GM21825 (cell line): Measurements from ENCODE around the gene PINLYP.
"Not testable (repeated sequence)": the region's sequence is repeated elsewhere in the genome, so short reads cannot be mapped to it uniquely, and the experiment has no call there.

ENCODE experiments used
- ATAC-seq: cut with Tn5 transposase; IDR thresholded peaks from one replicate; pipeline ENCODE4 v1.9.1; 2021; ENCODE audit warnings: mild to moderate bottlenecking, moderate library complexity; ENCODE audit not compliant: unreplicated experiment

PINLYP gene

DNA sequence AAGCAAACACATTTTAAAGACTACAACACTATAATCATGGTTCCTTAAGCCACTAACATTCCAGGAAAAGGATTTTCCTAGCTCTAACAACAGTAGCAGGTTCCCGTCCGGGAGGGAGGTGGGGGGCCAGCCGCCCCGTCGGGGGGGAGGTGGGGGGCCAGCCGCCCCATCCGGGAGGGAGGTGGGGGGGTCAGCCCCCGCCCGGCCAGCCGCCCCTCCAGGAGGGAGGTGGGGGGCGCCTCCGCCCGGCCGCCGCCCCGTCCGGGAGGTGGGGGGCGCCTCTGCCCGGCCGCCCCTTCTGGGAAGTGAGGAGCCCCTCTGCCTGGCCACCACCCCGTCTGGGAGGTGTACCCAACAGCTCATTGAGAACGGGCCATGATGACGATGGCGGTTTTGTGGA, 27.7 kb upstream of the PINLYP start:
- not testable (repeated sequence) for ATAC-seq

DNA sequence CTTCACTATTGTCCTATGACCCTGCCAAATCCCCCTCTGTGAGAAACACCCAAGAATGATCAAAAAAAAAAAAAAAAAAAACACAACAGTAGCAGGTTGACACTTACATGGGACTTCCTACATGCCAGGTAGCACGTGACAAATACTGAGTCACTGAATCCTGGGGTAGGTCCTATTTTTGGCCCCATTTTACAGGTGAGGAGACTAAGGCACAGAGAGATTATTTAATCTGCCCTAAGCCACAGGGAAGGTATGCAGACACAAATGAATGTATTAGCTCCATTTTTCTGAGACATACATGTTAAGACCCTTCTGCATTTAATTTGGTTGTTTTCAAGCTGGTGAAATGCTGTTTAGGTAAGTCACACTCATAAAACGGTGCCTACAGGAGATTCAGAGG, 26.9 kb upstream of the PINLYP start:
- ATAC-seq, result no peak

DNA sequence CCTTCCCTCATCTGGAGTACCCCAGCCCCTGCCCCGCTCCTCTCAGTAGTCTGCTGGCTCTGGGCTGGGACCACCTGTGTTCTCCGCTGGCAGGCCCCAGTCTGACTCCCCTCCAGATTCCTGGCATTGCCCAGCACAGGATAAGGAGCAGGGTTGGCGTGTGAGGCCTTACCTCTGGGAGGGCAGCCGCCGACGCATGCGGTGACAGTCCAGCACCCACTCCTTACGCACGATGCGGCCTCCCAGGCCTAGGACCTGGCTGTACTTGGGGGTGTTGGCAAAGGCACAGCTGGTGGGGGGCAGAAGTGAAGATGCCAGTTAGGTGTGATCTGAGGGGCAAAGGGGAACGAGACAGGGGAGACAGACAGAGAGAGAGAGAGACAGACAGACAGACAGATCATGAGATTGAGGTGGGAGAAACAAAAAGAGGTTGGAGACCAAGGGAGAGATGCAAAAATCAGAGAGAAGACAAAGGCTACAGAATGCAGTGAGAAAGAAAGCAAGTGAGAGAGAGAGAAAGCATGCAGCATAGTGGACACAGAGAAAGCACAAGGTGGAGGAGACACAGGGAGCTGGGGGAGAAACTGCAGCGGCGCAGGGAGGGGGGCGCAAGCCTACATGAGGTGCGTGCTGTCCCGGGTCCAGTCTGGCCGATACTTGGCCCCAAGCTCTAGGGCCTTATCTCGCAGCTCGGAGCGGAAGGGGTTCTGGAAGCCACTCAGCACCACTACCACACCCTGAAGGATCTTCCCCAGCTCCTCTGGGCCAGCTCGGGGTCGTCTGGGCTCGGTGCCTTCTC, 24.0 kb upstream of the PINLYP start:
- no peak for ATAC-seq

DNA sequence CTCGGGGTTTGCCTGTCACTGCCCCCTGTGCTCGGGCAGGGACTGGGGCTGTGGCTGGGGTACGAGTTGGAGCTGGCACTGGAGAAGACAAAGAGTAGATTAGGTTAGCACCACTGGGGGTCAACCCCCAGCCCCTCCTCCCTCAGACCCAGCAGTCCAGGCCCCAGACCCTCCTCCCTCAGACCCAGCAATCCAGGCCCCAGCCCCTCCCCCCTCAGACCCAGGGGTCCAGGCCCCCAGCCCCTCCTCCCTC, 23.5 kb upstream of the PINLYP start:
- ATAC-seq, result no peak

DNA sequence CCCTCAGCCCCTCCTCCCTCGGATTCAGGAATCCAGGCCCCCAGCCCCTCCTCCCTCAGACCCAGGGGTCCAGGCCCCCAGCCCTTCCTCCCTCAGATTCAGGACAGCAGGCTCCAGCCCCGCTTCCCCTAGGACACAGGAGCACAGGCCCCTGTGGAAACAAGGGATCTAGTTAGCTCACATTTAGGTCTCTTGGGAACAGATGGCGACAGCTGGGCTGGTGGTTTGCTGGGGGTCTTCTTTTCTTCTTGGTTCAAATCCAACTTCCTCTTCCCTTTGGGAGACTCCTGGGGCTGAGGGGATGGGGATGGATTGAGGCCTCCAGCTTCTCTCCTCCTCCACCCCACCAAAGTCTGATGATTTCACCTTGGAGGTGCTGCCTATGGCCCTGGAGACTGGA, 23.0 kb upstream of the PINLYP start:
- ATAC-seq, result no peak

DNA sequence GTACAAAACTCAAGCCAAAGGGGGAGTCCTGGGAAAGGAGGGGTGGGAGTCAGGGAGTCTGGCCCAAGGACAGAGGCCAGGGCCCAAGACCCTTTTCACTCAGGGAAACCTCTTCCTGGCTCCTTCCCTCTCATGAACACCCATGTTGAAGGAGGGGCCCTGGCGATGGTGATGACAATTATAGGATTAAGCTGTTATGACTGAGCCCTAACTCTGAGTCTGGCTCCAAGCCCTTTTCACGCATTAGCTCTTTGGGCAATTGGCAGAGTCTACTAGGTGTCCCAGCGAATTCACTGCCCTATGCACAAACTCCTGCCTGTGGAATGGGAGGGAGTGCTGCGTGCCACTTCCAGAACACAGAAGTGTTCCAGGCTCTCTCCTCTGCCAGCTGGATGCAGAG, 21.9 kb upstream of the PINLYP start:
- no peak for ATAC-seq

DNA sequence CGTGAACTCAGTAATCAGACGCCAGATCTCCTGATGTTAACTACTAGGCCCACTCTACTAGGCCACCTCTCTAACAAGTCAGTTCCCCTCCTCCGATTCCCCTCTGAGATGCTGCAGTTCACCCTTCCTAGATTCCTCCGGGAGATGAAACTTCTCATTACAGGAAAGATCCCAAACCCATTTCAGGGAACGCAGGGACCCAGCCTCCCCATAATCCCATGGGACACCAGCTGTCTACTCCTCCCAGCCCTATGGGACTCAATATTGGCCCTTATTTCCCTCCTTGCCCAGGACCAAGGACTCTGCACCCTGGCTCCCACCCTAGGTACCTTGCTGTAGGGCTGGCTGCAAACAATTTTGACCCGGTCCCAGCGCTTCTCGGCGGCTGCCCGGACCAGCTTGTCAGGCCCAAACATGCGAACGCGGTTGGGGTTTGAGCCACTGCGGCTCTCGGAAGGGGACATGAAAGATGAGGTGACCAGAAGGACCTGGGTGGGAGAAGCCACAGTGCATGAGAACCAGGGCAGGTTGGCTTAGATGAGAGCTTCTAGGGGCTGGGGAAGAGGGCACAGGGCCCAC, 21.2 kb upstream of the PINLYP start:
- no peak for ATAC-seq

DNA sequence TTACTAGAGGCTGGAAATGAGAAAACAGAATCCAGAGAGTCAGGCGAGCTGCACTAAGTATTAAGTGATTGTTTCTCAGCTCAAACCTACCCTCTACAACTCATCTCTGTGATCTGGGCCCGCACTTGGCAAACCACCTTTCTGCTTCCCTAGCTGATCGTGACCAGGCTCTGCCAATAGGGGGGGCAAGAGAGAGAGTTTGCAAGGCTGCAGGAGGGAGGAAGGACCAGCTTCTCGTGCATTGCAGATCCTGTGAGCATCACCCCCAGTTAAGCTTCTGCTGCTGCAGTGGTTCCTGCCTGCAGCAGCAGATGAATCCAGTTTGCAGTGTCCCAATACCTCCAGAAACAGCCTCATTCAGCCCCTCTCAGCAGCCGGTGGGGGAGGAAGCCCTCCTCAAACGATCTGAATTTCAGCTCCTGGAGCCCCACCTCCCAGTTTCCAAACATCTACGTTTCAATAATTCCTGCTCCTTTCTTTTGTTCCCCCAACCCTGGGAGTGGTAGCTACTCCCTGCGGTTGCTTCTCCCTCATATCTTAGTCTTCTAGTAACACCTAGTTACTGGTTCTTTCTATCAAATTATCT, 20.3 kb upstream of the PINLYP start:
- no peak for ATAC-seq

DNA sequence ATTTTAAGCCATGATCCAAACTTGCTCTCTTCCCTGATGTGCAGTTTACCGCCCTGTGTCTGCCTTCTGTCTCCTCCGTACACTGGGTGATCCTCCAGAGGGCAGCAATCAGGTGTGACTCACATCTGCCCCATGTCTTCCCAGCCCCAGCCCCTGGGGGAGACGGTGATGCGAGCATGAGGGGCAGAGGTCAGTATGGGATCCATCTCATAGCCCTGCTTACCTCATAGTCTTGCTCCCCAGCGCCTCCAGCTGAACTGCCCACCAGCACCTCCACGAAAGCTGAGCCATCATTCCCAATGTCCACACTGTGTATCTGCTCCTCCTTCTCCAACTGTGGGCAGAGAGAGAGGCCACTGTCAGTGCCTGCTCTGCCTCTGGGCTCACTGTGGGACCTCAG, 14.9 kb upstream of the PINLYP start:
- no peak for ATAC-seq

DNA sequence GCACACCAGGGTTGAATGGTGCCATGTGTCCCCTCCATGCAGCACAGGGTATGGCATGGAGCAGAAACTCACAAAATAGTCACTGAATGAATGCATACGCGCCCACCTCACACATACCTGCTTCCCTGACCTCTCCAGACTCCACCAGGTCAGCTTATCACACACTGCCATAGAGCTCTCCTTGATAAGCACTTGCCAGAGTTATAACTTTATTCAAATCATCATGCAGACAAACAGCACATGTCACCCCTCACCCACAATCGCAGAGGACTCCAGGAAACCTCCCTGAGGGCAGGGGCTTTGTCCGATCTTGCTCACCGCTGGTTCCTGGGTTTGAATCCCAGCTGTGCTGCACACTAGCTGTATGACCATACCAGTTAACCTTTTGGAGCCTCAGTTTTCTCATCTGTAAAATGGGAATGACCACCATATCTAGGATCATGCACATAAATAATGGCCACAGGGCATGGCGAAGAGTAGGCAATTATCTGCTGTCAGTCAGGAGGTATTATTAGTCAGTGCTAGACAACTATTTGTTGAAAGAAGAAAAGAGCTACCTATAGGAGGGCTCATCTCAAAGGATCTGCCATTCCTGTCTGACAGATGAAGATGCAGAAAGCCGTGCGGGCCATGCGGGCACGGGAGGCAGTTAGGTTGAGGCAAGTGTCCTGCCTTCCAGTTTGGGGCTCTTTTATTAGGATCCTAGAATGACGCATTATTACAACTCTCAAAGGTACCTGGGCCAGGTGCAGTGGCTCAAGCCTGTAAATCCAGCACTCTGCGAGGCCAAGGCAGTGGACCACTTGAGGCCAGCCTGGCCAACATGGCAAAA, 14.2 kb upstream of the PINLYP start:
- no peak for ATAC-seq

DNA sequence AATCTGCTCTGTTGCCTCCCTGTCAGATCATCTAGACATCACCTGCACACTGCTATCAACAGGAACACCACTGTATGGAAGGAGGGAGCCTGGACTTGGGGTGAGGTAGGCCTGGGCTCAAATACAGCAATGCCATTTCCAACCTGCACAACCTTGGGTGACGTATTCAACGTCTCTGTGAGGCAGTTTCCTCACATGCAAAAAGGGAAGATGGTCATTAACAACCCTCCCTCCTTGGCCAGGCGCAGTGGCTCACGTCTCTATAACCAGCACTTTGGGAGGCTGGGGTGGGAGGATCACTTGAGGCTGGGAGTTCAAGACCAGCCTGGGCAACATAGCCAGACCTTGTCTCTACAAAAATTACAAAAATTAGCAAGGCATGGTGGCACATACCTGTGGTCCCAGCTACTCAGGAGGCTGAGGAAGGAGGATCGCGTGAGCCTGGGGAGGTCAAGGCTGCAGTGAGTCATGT, 13.3 kb upstream of the PINLYP start:
- ATAC-seq, result no peak

DNA sequence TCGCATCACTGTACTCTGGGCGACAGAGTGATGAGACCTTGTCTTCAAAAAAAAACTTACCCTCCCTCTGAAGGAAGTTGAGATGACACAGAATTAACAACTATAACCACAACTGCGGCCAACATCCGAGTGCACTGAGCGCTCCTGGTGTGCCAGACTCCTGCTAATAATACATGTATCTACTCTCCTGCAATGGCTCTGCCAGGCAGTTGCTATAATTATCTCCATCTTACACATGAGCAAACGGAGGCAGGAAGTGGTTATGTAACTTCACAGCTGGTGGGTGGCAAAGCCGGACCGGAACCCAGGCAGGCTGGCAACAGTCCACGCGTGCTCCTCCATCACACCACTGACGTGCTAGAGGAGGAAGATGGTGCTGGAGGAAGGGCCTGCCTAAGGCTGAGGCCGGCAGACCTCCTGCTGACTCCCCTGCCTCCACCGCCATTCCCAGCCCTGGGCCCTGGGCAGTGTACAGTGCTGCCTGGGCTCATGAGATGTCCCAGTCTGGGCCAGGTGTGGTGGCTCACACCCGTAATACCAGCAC, 12.8 kb upstream of the PINLYP start:
- peak; percentile 62 for ATAC-seq

DNA sequence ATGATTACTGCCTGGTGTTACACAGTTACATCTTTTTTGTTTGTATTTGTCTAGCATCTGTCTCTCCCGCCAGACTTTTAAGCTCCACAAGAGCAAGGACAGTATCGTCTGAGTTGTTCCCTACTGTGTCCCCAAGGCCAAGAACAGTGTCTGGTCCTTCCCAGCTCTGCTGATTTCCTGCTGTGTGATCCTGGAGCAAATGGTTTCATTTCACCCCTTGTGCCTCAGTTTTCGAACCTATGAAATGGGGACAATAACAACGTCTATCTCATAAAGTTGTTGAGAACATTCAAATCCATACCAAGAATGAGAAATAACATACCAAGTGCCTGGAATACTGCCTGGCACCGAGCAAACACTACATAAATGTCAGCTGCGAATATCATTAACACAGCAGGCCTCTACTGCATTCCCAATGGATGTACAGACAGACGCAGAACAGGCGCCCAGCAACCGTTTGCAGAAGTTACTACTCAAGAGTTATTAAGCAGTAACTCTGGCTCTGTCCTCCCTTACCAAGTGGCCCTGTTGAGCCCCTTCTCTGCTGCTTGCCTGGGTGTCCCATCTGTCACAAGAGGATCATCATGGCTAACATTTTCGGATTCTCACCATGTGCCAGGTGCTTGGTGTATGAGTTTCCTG, 11.7 kb upstream of the PINLYP start:
- no peak for ATAC-seq

DNA sequence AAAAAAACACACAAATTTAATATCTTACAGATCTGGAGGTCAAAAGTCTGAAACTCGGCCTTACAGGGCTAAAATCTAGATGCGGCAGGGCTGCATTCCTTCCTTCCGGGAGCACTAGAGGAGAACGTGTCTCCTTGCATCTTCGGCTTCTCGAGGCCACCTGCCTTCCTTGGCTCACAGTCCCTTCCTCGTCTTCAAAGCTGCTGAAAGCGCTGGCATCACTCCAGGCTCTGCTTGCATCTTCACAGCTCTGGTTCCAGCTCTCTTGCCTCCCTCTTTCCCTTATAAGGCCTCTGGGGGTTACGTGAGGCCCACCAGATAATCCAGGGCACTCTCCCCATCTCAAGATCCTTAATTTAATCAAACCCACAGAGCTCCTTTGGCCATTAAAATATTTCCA, 10.8 kb upstream of the PINLYP start:
- no peak for ATAC-seq

DNA sequence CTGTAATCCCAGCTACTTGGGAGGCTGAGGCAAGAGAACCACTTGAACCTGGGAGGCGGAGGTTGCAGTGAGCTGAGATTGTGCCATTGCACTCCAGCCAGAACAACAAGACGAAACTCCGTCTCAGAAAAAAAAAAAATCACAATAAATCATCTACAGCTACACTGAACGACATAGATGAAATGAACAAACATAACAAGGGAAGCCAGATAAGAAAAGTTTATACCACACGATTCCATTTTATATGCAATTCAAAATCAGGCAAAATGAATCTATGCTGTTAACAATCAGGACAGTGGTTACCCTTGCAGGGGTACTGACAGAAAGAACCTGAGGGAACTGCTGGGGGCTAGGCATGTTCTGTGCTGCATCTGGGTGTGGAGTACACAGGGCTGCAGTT, 5.9 kb upstream of the PINLYP start:
- no peak for ATAC-seq

DNA sequence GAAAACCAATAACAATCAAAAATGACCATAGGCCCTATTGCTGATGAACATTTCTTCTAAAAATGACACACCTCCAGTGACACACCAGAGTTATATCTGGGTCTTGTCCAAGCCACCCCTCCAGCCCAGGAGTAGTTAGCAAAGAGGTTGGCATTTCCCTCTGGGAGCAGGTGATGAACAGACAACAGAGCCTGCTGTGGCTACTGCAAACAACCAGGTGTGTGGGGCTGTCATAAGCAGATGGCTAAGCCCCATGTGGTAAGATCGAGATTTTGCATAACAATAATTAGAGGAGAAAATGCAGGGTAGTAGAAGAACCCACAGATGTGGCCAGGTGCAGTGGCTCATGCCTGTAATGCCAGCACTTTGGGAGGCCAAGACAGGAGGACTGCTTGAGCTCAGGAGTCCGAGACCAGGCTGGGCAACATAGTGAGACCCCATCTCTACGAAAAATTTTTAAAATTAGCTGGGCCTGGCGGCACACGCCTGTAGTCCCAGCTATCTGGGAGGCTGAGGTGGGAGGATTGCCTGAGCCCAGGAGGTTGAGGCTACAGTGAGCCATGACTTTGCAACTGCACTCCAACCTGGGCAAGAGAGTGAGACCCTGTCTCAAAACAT, 5.3 kb upstream of the PINLYP start:
- ATAC-seq, result no peak

DNA sequence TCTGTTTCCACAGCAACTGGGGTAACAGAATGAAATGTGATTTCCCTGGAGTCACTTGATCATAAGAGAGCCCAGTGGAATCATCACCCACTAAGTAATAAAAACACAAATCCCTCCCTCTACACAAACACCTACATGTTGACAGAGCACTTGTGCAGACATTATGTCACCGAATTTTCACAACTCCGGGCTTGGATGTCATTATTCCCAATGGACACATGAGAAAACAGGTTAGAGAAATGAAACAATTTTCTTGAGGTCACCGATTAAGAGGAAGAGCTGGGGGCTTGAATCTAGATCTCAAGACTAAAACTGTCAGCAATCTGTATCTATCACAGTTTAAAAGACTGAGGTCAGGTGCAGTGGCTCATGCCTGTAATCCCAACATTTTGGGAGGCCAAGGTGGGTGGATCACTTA, 3.4 kb upstream of the PINLYP start:
- no peak for ATAC-seq

DNA sequence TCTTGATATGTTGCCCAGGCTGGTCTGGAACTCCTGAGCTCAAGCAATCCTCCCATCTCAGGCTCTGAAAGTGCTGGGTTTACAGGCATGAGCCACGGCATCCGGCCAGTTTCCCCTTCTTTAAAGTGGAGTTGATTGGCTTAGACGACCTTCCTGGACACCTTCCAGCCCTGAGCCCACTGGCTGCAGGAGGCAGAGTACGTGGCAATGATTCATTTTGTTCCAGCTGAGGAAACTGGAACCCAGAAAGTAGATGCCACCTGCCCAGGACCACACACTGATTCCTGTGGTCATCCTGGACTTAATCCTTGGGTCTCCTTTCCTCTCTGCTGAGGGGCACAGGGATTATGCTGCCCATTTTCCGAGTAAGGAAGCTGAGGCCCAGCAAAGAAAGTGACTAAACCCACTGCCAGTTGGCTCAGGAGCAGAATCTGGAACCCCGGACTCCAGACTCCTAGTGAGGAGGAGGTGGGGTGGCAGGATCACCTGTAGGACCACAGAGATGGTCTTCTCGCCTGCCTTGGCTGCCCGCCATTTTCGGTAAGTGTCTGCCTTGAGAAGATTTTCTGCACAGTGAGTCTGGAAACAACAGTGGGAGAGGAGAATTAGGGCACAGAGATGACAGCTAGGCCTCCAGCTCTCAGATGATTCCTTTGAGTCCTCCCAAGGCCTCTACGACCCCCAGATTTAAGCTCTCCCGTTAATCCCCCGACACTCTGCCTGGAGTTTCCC, 1.0 kb upstream of the PINLYP start:
- ATAC-seq, result no peak

DNA sequence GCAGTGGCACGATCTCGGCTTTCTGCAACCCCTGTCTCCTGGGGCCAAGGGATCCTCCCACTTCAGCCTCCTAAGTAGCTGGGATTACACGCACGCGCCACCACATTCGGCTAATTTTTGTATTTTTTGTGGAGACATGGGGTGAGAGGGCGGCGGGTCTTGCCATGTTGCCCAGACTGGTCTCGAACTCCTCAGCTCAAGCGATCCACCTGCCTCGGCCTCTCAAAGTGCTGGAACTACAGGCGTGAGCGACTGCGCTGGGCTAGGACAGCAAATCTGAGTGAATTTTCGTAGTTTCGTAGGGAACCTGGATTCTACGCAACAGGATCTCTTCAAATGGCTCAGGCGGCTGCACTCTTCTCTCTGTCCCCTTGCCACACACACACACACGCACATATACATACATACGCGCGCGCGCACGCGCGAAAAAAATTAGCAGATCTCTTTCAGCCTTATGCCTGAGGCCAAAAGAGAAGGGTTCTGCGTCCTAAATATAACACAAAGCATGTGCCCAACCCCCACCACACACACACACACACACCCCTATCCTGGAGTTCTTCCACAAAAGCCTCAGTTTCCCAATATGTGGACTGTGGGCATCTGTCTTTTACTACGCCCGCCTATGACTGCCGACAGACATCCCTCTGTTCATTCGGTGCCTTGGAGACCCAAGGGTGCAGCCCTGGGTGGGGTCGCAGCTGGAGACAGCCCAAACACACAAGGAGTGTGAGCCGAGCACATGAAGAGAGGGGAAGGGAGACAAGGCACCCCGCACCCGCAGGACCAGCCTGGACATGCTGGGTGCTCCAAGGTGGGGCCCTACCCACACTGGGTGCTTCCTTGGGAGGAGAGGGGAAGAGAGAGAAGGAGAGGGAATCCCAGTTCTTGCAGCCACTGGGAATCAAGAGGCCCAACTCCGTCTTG, 616 bp downstream of the PINLYP start:
- no peak for ATAC-seq
